DMS153 treated with DMSO at 0.1 percent for 48 hours (cell line): ENCODE data around the gene CDHR5.

Experiments used
- DNase-seq: peaks from one replicate; lab custom pipeline; 2025; ENCODE audit not compliant: unreplicated experiment; lab: John Stamatoyannopoulos, UW

Gene CDHR5

GRCh38 chr11:611001-611996, 13.5 kb downstream of the CDHR5 start:
- no peak for DNase-seq

- DNase-seq, result no peak
These were observed 14.5 kb downstream of the CDHR5 start for GRCh38 chr11:610146-610801.

GRCh38 chr11:609341-609811, 15.4 kb downstream of the CDHR5 start:
- DNase-seq, result no peak

GRCh38 chr11:608791-609251, 15.9 kb downstream of the CDHR5 start:
- no peak for DNase-seq

- DNase-seq, result no peak
These were observed 16.6 kb downstream of the CDHR5 start for GRCh38 chr11:607971-608659.

- no peak for DNase-seq
These were observed 17.6 kb downstream of the CDHR5 start for GRCh38 chr11:607020-607780.

GRCh38 chr11:606245-606644, 18.5 kb downstream of the CDHR5 start:
- DNase-seq, result no peak

- no peak for DNase-seq
These were observed 19.2 kb downstream of the CDHR5 start for GRCh38 chr11:605286-606129.

GRCh38 chr11:603154-603553, 21.6 kb downstream of the CDHR5 start:
- DNase-seq, result no peak

GRCh38 chr11:601573-602245, 23.0 kb downstream of the CDHR5 start:
- DNase-seq, result no peak

GRCh38 chr11:598005-598680, 26.6 kb downstream of the CDHR5 start:
- no peak for DNase-seq

- DNase-seq, result no peak
These were observed 27.5 kb downstream of the CDHR5 start for GRCh38 chr11:597166-597725.

GRCh38 chr11:596374-596773, 28.4 kb downstream of the CDHR5 start:
- DNase-seq, result no peak

- no peak for DNase-seq
These were observed 29.4 kb downstream of the CDHR5 start for GRCh38 chr11:595400-595799.

- DNase-seq, result no peak
These were observed 31.4 kb downstream of the CDHR5 start for GRCh38 chr11:593347-593746.

GRCh38 chr11:592918-593317, 31.8 kb downstream of the CDHR5 start:
- DNase-seq, result no peak

- DNase-seq, result no peak
These were observed 32.3 kb downstream of the CDHR5 start for GRCh38 chr11:592501-592900.

GRCh38 chr11:590997-591396, 33.8 kb downstream of the CDHR5 start:
- no peak for DNase-seq
